Muscle layer of duodenum (tissue), 2 donors: ENCODE results near the gene EYS.

Experiments used
- H3K27ac ChIP-seq: one replicate; pipeline ENCODE4 v1.7.0; 2013; ENCODE audit warnings: mild to moderate bottlenecking, low read length
- H3K27me3 ChIP-seq: one replicate; pipeline ENCODE4 v1.7.0; 2013; ENCODE audit warnings: low read depth, mild to moderate bottlenecking, control low read depth, low read length
- H3K36me3 ChIP-seq, 2 donors: one replicate each; pipeline ENCODE4 v1.7.0; 2013; ENCODE audit warnings: low read length in 2 of 2, control low read depth in 1 of 2, mild to moderate bottlenecking in 1 of 2; ENCODE audit not compliant: insufficient read depth in 2 of 2, control insufficient read depth in 1 of 2
- H3K4me1 ChIP-seq, 2 donors: one replicate each; pipeline ENCODE4 v1.7.0; 2013; ENCODE audit warnings: low read length in 2 of 2, mild to moderate bottlenecking in 2 of 2, control low read depth in 1 of 2, moderate library complexity in 1 of 2; ENCODE audit not compliant: insufficient read depth in 2 of 2, control insufficient read depth in 1 of 2
- H3K4me3 ChIP-seq, 2 donors: one replicate each; pipeline ENCODE4 v1.7.0; 2013; ENCODE audit warnings: low read length in 2 of 2, low read depth in 1 of 2, mild to moderate bottlenecking in 1 of 2
- H3K9me3 ChIP-seq, 2 donors: one replicate each; pipeline ENCODE4 v1.7.0; 2013; ENCODE audit warnings: low read length in 2 of 2, control low read depth in 1 of 2, mild to moderate bottlenecking in 1 of 2; ENCODE audit not compliant: control insufficient read depth in 1 of 2
- donor health status: healthy.

The EYS gene

DNA sequence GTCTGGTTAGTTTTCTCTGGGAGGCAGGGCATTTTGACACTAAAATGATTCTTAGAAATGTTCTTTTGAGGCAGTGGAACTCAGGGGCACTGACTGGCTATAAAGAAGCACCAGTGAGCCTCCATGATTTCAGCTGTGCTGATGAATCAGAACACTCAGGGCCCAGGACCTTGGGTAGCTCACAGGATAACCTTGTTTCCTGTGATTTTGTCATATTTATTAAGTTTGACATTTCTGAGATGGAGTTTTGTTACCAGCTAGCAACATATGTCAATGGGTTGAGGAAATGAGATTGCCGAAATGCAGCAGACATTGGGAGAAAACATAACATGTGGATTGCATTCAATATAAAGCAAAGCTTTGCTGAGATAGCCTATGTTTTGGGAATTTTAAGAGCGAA lies 802.4 kb downstream of the EYS start:
- H3K36me3 ChIP-seq = no peaks in the 10 kb centered on the region
- no peak overlapping the region for H3K4me3 ChIP-seq
- H3K27ac ChIP-seq = no peak overlapping the region
- no peaks in the 10 kb centered on the region for H3K9me3 ChIP-seq
- no peaks in the 10 kb centered on the region for H3K4me1 ChIP-seq
- no peaks in the 10 kb centered on the region for H3K27me3 ChIP-seq

DNA sequence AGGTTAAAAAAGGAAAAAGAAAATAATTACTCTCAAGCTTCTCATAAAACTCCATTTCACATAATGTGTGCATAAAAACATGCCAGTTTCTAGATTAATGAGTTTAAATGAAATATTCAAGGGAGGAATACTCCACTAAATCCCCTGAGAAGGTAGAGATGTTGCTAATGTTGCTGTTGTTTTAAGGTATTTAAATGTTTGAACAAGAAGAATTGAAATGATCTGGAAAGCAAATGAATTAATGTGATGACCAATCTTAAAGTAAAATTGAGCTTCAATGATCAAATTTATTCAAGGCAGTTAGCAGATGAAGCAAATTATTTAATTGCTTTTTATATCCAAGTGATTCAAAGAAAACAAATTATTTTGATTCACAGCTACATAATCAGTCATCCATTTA lies 804.4 kb downstream of the EYS start:
- Histone ChIP-seq H3K4me3 (no peak overlapping the region), H3K9me3 (peaks cover 0 to 4% of the 10 kb centered on the region in 2 donors)

GRCh38 chr6:64896939-64897338 lies 810.1 kb downstream of the EYS start:
- Histone ChIP-seq H3K36me3 (no peaks in the 10 kb centered on the region), H3K27me3 (no peaks in the 10 kb centered on the region), H3K9me3 (peaks cover 0 to 4% of the 10 kb centered on the region in 2 donors), H3K4me1 (no peaks in the 10 kb centered on the region), H3K27ac (no peak overlapping the region), H3K4me3 (no peak overlapping the region)

More for the DNA sequence above, 804.4 kb downstream of the EYS start:
- H3K4me1 ChIP-seq = no peaks in the 10 kb centered on the region
- H3K27me3 ChIP-seq = no peaks in the 10 kb centered on the region
- no peaks in the 10 kb centered on the region for H3K36me3 ChIP-seq
- H3K27ac ChIP-seq = no peak overlapping the region

- Histone ChIP-seq H3K27ac (no peak overlapping the region), H3K4me3 (no peak overlapping the region), H3K9me3 (peaks cover 0 to 4% of the 10 kb centered on the region in 2 donors), H3K36me3 (no peaks in the 10 kb centered on the region), H3K4me1 (no peaks in the 10 kb centered on the region), H3K27me3 (no peaks in the 10 kb centered on the region)
Measured at GRCh38 chr6:64895945-64896344, 811.1 kb downstream of the EYS start.

- Histone ChIP-seq H3K4me3 (no peak overlapping the region), H3K4me1 (no peaks in the 10 kb centered on the region), H3K27me3 (no peaks in the 10 kb centered on the region), H3K9me3 (no peaks in the 10 kb centered on the region), H3K27ac (no peak overlapping the region), H3K36me3 (no peaks in the 10 kb centered on the region)
Measured at GRCh38 chr6:64890609-64891008, 816.4 kb downstream of the EYS start.

DNA sequence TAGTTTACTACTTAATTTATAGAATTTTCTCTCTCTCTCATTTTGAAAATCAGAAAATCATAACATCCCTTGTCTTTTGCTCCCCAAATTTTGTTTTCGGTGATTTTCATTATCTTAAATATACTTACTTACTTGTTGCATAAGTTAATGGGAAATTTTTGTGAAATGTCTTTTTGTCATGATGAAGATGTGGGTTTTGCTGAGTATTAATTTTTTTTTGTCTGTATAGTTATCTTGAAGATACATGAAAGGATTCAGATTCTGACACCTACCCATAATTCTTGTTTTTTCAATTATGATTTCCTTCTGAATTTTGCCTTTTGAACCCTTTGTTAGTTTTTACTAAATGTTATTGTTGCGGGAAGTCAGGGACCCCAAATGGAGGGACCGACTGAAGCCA lies 817.9 kb downstream of the EYS start:
- Histone ChIP-seq H3K27me3 (no peaks in the 10 kb centered on the region), H3K9me3 (no peaks in the 10 kb centered on the region), H3K27ac (no peak overlapping the region), H3K4me1 (no peaks in the 10 kb centered on the region), H3K36me3 (no peaks in the 10 kb centered on the region), H3K4me3 (no peak overlapping the region)

DNA sequence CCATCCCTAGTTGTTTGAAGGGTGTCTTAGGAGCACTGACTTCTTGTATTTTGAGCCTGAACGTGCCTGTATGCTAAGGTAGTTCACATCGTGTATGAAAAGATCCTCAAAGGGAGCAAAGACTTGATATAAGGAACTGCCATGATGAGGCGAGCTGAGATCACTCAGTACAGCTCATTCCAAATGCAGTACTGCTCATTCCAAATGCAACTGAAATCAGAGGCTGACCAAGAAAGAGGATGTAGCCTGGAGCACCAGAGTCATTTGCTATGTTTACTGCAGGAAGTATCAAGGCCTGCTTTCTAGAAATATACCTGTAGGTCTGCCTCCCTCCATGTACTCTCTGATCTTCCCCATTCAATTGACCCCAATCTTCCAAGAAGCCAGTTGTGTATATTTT lies 832.2 kb downstream of the EYS start:
- H3K36me3 ChIP-seq = no peaks in the 10 kb centered on the region
- no peak overlapping the region for H3K4me3 ChIP-seq
- no peaks in the 10 kb centered on the region for H3K27me3 ChIP-seq
- H3K4me1 ChIP-seq = no peaks in the 10 kb centered on the region
- no peak overlapping the region for H3K27ac ChIP-seq
- H3K9me3 ChIP-seq = no peaks in the 10 kb centered on the region

DNA sequence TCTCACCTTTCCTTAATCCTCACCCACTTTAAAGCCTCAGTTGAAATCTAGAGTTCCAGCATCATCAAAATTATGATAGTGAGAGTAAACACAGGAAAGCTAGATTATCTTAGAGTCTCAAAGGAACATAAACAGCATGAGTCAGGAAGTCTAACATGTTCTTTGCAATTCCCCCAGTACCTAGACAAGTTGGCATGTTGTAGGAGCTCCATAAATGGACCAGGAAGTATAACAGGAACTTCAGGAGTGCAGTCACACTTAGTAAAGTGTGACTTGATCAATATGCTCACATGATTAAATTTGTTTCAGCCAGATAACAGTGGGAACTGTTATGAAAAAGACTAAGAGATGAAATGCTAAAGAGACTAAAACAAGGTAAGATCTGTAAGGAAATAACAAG lies 834.4 kb downstream of the EYS start:
- no peak overlapping the region for H3K27ac ChIP-seq
- no peak overlapping the region for H3K4me3 ChIP-seq
- no peaks in the 10 kb centered on the region for H3K9me3 ChIP-seq
- H3K4me1 ChIP-seq = no peaks in the 10 kb centered on the region
- H3K27me3 ChIP-seq = no peaks in the 10 kb centered on the region
- no peaks in the 10 kb centered on the region for H3K36me3 ChIP-seq

DNA sequence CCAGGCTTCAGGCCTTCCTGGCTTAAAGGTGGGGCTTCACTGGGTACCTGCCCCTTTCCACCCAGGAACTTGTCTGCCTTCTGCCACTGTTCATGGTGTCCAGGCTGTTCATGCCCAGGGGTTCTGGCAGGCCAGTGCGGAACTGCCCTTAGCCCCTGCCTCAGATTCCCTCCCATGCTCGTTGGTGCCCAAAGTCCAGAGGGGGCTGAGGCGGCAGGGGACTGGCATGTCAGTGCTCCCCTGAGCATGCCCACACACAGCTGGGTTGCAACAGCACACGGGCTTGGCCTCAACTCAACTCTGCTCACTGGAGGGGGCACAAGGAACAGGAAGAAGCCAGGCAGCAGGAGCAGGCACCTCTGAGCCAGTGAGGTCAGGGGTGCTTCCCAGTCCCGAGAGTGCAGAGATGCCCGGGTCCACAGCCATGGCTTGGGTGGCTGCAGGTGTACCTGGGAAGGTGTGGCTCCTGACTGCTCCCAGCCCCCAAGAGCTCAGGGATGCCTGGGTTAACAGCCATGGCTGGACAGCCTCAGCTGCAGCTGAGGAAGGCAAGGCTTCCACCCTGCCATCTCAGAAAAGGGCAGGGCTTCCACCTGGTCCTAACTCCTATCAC lies 845.9 kb downstream of the EYS start:
- H3K36me3 ChIP-seq = no peaks in the 10 kb centered on the region
- H3K4me1 ChIP-seq = no peaks in the 10 kb centered on the region
- H3K27me3 ChIP-seq = no peaks in the 10 kb centered on the region
- H3K4me3 ChIP-seq = no peak overlapping the region
- H3K27ac ChIP-seq = no peak overlapping the region
- H3K9me3 ChIP-seq = peaks cover 0 to 5% of the 10 kb centered on the region in 2 donors

DNA sequence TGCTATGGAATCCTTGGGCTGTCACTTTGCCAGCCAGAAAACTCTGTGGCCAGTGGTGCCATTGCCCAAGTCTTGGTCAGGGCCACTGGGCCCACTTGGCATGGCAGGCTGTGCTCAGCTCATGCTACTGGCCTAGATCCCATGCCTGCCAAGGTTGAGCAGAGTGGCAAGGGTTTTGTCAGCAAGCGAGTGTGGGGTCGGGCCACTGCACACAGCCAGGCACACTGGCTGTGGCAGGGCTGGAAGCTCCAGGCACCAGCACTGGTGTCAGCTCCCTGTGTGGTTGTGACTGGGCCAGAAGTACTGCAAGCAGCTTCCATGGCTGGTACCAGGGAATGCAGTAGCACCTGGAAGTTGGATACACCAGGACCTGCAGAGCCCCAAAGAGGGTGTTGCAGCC lies 846.8 kb downstream of the EYS start:
- H3K27me3 ChIP-seq = no peaks in the 10 kb centered on the region
- H3K27ac ChIP-seq = no peak overlapping the region
- no peaks in the 10 kb centered on the region for H3K4me1 ChIP-seq
- H3K4me3 ChIP-seq = no peak overlapping the region
- H3K9me3 ChIP-seq = peaks cover 3 to 5% of the 10 kb centered on the region in 2 donors
- no peaks in the 10 kb centered on the region for H3K36me3 ChIP-seq

DNA sequence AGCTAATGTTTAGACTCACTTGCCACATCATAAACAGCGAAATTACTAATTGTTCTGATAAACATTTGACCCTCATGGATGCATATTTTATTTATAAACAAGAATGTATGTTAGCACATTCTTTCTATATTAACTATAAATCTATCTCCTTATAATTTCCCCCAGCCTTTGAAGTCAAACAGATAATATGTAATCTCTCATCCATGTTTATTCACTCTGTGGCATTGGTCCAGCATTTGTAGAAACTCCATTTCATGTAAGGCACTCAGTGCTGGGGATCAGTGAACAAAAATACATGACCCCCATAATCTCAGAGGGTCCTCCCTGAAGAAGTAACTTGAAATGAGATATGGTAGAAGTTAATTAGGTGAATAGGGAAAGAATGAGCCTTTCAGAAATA lies 856.9 kb downstream of the EYS start:
- Histone ChIP-seq H3K4me1 (no peaks in the 10 kb centered on the region), H3K9me3 (peaks cover under 1 to 3% of the 10 kb centered on the region in 2 donors), H3K4me3 (no peak overlapping the region), H3K36me3 (no peaks in the 10 kb centered on the region), H3K27me3 (no peaks in the 10 kb centered on the region), H3K27ac (no peak overlapping the region)

DNA sequence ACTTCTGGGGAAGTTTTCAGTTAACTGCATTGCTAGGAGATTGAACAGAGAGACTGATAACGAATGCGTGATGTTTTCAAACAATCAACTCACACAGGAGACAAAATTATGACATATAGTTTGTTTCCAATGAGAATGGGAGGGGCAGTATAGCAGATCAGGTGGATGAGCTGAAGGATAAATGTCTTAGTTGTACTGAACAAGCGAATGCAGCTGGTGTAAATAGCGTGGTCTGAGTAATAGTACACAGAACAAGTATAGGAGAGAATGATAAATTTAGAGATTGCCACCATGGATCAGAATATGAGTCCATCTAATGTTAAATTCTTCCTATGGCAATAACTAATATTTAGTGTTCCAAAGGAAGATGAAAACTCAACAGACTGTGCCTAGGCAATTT lies 858.6 kb downstream of the EYS start:
- no peak overlapping the region for H3K4me3 ChIP-seq
- no peaks in the 10 kb centered on the region for H3K27me3 ChIP-seq
- no peaks in the 10 kb centered on the region for H3K4me1 ChIP-seq
- no peaks in the 10 kb centered on the region for H3K36me3 ChIP-seq
- peaks cover 0 to 3% of the 10 kb centered on the region in 2 donors for H3K9me3 ChIP-seq
- no peak overlapping the region for H3K27ac ChIP-seq
